Lower lobe of right lung (tissue), 2 donors: ENCODE measurements around the gene RNF224. TPM values are rescaled to one million over a fixed set of nuclear protein-coding genes. Genes with fewer than 3 reads are reported as not detected.
A peak's percentile ranks its signal among the peaks of the same experiment; 100 is the strongest.

Experiments
- ATAC-seq, 2 donors: fragments of 200-7000 bp; cut with Tn5 transposase; one replicate each; pipeline ENCODE4 v1.9.1; 2020 to 2022; ENCODE audit warnings: mild to moderate bottlenecking in 2 of 2, moderate library complexity in 2 of 2
- DNase-seq: peaks from one replicate; pipeline ENCODE4 v3.0.0-alpha.2; 2020
- H3K27ac ChIP-seq: fragments of 200-600 bp; one replicate; pipeline ENCODE4 v1.8.0; 2022
- H3K27me3 ChIP-seq: fragments of 200-600 bp; one replicate; pipeline ENCODE4 v1.8.0; 2022; ENCODE audit warnings: low read depth
- H3K36me3 ChIP-seq: fragments of 200-600 bp; one replicate; pipeline ENCODE4 v1.8.0; 2022; ENCODE audit warnings: mild to moderate bottlenecking
- H3K4me1 ChIP-seq: fragments of 200-600 bp; one replicate; pipeline ENCODE4 v1.8.0; 2022
- H3K4me3 ChIP-seq: fragments of 200-600 bp; one replicate; pipeline ENCODE4 v1.8.0; 2022; ENCODE audit warnings: mild to moderate bottlenecking
- H3K9me3 ChIP-seq: fragments of 200-600 bp; one replicate; pipeline ENCODE4 v1.8.0; 2022
- CTCF ChIP-seq: fragments of 200-600 bp; IDR thresholded peaks from one replicate; pipeline ENCODE4 v1.8.0; 2022; ENCODE audit warnings: antibody characterized with exemption, mild to moderate bottlenecking
- intact Hi-C: fragments of 100-400 bp; cut with DNase I; formaldehyde crosslinking; loops from one replicate; pipeline ENCODE4 v1.11.0; 2022
- total RNA-seq: library from RNA; stranded (reverse); fragmentation: NEBNext Ultra II Directional; extraction: Animal tissue kit (Norgen Biotek cat#: 25700); gene quantifications from one replicate; pipeline ENCODE4 v1.2.1, GENCODE V29; 2021
- donor health status: DM: no; HTN: yes; CAD: no; lungs with severe emphysema.

The RNF224 gene
- total RNA-seq, 1 donor from 2014 or later, result 0.21 TPM

- peak overlapping the region; percentile 97 for H3K27ac ChIP-seq
- H3K27me3 ChIP-seq, result no peaks in the 10 kb centered on the region
- peaks cover 43% of the 10 kb centered on the region for H3K36me3 ChIP-seq
- DNase-seq (no peak), ATAC-seq (no peak)
- peak overlapping the region; percentile 98 for H3K4me3 ChIP-seq
- TF ChIP-seq CTCF, result no peak
- no peaks in the 10 kb centered on the region for H3K9me3 ChIP-seq
- intact Hi-C loops, result no loop called here
- peaks cover 59% of the 10 kb centered on the region for H3K4me1 ChIP-seq
Measured at GRCh38 chr9:137190315-137190856, 36.9 kb upstream of the RNF224 start.

- H3K27me3 ChIP-seq, result no peaks in the 10 kb centered on the region
- no peaks in the 10 kb centered on the region for H3K9me3 ChIP-seq
- no peak for TF ChIP-seq CTCF
- peaks cover 35% of the 10 kb centered on the region for H3K36me3 ChIP-seq
- intact Hi-C loops, result no loop called here
- no peak overlapping the region for H3K4me3 ChIP-seq
- H3K27ac ChIP-seq, result no peak overlapping the region
- ATAC-seq (no peak), DNase-seq (no peak)
- peaks cover 59% of the 10 kb centered on the region for H3K4me1 ChIP-seq
Measured at GRCh38 chr9:137191245-137191644, 36.1 kb upstream of the RNF224 start.

- no peak overlapping the region for H3K4me3 ChIP-seq
- peaks cover 32% of the 10 kb centered on the region for H3K36me3 ChIP-seq
- H3K27ac ChIP-seq, result no peak overlapping the region
- intact Hi-C loops, result no loop called here
- peaks cover 59% of the 10 kb centered on the region for H3K4me1 ChIP-seq
- ATAC-seq (no peak), DNase-seq (no peak)
- H3K9me3 ChIP-seq, result no peaks in the 10 kb centered on the region
- TF ChIP-seq CTCF, result no peak
- H3K27me3 ChIP-seq, result no peaks in the 10 kb centered on the region
Measured at GRCh38 chr9:137191691-137192447, 35.4 kb upstream of the RNF224 start.

- H3K27me3 ChIP-seq, result no peaks in the 10 kb centered on the region
- H3K9me3 ChIP-seq, result no peaks in the 10 kb centered on the region
- peaks cover 59% of the 10 kb centered on the region for H3K4me1 ChIP-seq
- H3K27ac ChIP-seq, result no peak overlapping the region
- intact Hi-C loops, result no loop called here
- DNase-seq (no peak), ATAC-seq (no peak)
- peaks cover 27% of the 10 kb centered on the region for H3K36me3 ChIP-seq
- H3K4me3 ChIP-seq, result no peak overlapping the region
- no peak for TF ChIP-seq CTCF
Measured at GRCh38 chr9:137192448-137192780, 34.9 kb upstream of the RNF224 start.

- Histone ChIP-seq H3K27me3 (no peaks in the 10 kb centered on the region), H3K9me3 (no peaks in the 10 kb centered on the region), H3K36me3 (peaks cover 27% of the 10 kb centered on the region), H3K4me1 (peaks cover 58% of the 10 kb centered on the region), H3K4me3 (no peak overlapping the region), H3K27ac (no peak overlapping the region)
- intact Hi-C loops, result no loop called here
- ATAC-seq (no peak), DNase-seq (no peak)
- TF ChIP-seq CTCF, result no peak
Measured at GRCh38 chr9:137192859-137193258, 34.4 kb upstream of the RNF224 start.
